ENCODE measurements around the gene QRICH2. TPM values are rescaled to one million over a fixed set of nuclear protein-coding genes. Genes with fewer than 3 reads are reported as not detected.

Gene QRICH2
- polyA plus RNA-seq, 1 experiment = 3.4 TPM

DNA sequence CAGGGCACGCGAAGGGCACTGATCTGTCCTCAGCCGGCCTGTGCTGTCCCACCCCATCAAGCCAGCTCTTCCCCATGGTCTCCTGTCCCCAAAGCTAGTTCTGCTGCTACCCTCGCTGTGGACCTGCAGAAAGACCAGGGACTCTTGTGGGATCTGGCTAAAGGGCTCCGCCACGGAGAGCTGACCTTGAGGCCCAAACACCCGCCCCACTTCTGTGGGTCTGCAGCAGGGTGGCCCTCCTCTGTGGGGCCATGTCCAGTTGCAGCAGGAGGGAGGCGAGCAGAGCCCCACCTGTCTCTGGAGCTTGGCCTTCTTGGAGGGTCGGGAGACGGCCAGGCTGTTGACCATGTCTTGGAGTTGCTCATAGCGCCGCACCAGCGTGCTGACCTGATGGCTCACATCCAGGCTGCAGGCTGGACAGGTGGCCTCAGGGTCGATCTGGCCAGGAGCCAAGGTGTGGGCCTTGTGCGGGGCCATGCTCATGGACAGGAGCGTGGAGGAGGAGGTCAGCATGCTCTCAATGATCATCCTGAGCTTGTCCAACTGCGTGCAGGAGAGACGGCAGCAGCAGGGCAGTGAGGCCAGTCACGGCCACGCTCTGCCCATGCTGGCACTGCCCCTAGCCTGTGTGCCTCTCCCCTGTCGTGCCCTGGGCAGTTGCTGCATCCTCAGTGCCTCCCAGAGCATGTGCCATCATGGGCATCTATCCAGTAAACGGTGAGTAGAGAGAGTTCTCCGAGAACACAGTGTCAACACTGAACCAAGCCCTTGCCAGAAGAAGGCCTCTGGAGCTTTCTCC lies 26.3 kb downstream of the QRICH2 start:
- DNase-seq (ENCODE audit: low read depth) = no peak
- H3K27me3 ChIP-seq (ENCODE audit: control insufficient read depth, insufficient read depth, low read length) = no peaks in the 10 kb centered on the region
- no peak overlapping the region for H3K4me3 ChIP-seq (ENCODE audit: low read depth, low read length)
- no peaks in the 10 kb centered on the region for H3K36me3 ChIP-seq (ENCODE audit: control insufficient read depth, insufficient read depth, low read length)
- TF ChIP-seq, protein P1, sequence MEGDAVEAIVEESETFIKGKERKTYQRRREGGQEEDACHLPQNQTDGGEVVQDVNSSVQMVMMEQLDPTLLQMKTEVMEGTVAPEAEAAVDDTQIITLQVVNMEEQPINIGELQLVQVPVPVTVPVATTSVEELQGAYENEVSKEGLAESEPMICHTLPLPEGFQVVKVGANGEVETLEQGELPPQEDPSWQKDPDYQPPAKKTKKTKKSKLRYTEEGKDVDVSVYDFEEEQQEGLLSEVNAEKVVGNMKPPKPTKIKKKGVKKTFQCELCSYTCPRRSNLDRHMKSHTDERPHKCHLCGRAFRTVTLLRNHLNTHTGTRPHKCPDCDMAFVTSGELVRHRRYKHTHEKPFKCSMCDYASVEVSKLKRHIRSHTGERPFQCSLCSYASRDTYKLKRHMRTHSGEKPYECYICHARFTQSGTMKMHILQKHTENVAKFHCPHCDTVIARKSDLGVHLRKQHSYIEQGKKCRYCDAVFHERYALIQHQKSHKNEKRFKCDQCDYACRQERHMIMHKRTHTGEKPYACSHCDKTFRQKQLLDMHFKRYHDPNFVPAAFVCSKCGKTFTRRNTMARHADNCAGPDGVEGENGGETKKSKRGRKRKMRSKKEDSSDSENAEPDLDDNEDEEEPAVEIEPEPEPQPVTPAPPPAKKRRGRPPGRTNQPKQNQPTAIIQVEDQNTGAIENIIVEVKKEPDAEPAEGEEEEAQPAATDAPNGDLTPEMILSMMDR (IDR thresholded peaks at IDR 0.05; ENCODE audit: insufficient read depth, low read depth, low read length) = no peak
- ChIA-PET POLR2A (no interaction called here), CTCF (interaction anchor here (1.0 to 7.4 kb wide), 4 partner anchors 12 to 161 kb away, joined by 3 to 247 read pairs (median 26); no protein-coding TSS in a partner anchor)

DNA sequence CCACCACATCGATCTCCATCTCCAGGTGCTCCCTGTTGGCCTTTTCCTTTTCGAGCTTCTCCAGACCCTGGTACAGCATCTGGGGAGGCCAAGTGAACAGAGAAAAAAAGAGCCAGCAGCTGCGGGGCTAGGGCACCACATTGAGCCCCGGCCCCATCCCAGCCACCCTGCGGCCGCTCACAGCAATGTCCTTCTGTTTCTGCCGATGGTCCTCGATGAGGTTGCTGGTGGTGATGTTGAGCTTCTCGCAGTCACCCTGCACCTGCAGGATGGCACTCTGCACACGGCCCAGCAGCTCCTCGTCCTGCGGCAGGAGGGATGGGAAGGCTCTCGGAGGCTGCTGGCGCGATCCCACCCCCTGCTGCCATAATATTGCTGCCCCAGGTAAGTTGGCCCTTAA lies 27.4 kb downstream of the QRICH2 start:
- Histone ChIP-seq H3K4me3 (ENCODE audit: low read depth, low read length) (no peak overlapping the region), H3K36me3 (ENCODE audit: control insufficient read depth, insufficient read depth, low read length) (0 out of 2 replicates have a peak, but pooled peaks cover 1% of the 10 kb centered on the region), H3K27me3 (ENCODE audit: control insufficient read depth, insufficient read depth, low read length) (no peaks in the 10 kb centered on the region)
- DNase-seq (ENCODE audit: low read depth) = no peak
- ChIA-PET POLR2A (no interaction called here), CTCF (interaction anchor here (1.2 to 7.4 kb wide), 15 partner anchors 8 to 267 kb away, joined by 4 to 247 read pairs (median 8); partner anchors contain the start of genes EXOC7 and ZACN)
- TF ChIP-seq, protein P1 (IDR thresholded peaks at IDR 0.05; ENCODE audit: insufficient read depth, low read depth, low read length) = no peak

DNA sequence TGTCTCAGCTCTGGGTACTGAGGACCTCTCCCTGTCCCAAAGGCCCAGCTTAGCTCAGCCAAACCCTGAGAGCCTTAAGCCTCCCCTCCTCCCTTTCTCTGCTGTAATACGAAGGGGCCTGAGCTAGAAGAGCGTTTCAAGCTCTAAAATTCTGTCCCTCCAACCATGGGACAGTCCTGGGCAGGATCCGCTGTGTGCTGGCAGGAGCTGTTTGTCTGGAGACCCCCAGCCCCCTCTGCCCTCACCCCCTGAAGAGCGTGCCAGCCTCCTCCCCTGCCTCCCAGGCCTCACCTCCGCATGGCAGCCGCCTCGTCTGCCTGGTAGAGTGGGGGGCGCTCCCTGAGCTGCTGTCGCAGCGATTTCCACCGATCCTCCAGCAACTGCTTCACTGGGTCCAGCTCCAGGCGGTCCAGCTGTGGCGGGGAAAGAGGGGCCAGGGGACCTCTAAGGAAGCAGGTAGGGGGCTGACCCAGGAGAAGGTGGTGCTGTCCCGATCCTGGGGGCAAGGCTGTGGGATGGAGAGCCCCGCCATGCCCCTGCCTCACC lies 28.3 kb downstream of the QRICH2 start:
- TF ChIP-seq, protein P1 (IDR thresholded peaks at IDR 0.05; ENCODE audit: insufficient read depth, low read depth, low read length) = no peak
- POLR2A ChIA-PET = no interaction called here
- no peak for DNase-seq (ENCODE audit: low read depth)
- 0 out of 2 replicates have a peak, but pooled peaks cover 1% of the 10 kb centered on the region for H3K36me3 ChIP-seq (ENCODE audit: control insufficient read depth, insufficient read depth, low read length)
- H3K27me3 ChIP-seq (ENCODE audit: control insufficient read depth, insufficient read depth, low read length) = no peaks in the 10 kb centered on the region
- CTCF ChIA-PET = interaction anchor here (0.6 to 7.4 kb wide), 54 partner anchors 9 to 280 kb away, joined by 3 to 247 read pairs (median 5); partner anchors contain the start of genes CDK3, EXOC7, FOXJ1 and ZACN
- H3K4me3 ChIP-seq (ENCODE audit: low read depth, low read length) = no peak overlapping the region

DNA sequence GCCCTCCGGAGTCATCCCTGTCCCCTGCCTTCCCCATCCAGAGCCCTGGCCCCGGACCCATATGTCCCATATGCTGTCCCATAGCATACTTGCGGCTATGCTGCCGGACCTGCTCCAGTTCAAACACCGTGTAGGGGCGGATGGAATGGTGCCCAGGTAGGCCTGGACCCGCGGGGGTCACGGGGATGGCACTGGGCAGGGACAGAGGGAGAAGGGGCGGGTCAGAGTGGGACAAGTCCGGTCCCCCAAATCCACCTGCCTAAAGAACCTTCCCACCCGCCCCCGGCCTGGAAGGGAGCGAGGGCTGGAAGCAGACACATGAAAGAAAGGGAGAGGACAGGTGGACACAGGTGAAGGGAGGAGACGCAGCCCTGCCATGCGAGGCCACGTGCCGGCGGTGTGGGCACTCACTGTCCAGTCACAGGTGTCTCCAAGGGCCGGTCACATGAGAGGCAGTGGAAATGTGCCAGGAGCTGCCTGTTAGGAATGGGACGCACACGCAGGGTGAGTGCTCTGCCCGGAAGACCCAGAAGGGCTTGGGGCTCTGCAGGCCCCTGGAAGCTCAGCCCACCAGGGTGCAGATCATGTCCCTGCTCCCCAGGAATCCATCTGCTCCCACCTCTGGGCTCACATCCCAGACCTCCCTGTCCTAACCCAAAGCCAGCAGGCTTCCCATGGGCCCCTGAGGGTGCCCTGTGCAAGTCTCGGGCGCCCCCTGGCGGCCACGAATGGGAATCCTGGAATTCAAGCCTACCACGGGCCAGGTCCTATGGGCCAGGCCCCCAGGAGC lies 28.9 kb downstream of the QRICH2 start:
- no peaks in the 10 kb centered on the region for H3K27me3 ChIP-seq (ENCODE audit: control insufficient read depth, insufficient read depth, low read length)
- TF ChIP-seq, protein P1 (IDR thresholded peaks at IDR 0.05; ENCODE audit: insufficient read depth, low read depth, low read length) = peak; percentile 98
- no peak for DNase-seq (ENCODE audit: low read depth)
- H3K4me3 ChIP-seq (ENCODE audit: low read depth, low read length) = no peak overlapping the region
- 0 out of 2 replicates have a peak, but pooled peaks cover 1% of the 10 kb centered on the region for H3K36me3 ChIP-seq (ENCODE audit: control insufficient read depth, insufficient read depth, low read length)
- ChIA-PET POLR2A (no interaction called here), CTCF (interaction anchor here (0.6 to 7.4 kb wide), 58 partner anchors 9 to 279 kb away, joined by 3 to 247 read pairs (median 4); partner anchors contain the start of genes CDK3, EXOC7, FOXJ1 and UBALD2)
